8988T (cell line): ENCODE data around the gene PAK1.

Experiments
- DNase-seq: peaks from one replicate; pipeline ENCODE4 v3.0.0; 2011

The PAK1 gene

GRCh38 chr11:77353131-77353530, 120.8 kb downstream of the PAK1 start:
- no peak for DNase-seq

DNA sequence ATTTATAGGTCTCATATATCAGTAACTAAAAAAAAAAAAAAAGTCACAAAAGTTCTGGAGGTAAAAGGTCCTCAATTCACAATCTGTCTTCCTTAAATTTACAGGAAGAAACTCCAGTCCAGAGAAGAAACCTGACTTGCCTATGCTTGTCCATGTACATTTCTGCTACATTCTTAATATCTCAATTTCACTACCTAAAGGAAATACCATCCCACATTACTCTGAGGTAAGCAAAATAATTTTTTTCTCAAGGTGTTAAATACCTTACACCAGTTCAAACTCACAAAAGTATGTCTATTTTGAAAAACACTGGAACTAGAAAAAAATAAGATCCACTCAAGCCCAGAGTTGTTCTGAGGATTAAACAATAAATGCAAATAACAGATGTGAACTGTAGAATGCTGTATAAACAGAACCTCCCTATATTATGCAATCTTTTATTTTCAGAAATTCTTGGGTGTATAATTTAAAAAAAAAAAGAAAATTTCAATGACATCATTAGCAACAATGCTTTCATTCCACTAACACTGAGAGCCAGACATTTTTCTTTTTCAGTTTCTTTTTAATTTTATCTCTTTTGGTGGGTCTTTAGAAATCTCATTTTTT, 122.5 kb downstream of the PAK1 start:
- no peak for DNase-seq

DNA sequence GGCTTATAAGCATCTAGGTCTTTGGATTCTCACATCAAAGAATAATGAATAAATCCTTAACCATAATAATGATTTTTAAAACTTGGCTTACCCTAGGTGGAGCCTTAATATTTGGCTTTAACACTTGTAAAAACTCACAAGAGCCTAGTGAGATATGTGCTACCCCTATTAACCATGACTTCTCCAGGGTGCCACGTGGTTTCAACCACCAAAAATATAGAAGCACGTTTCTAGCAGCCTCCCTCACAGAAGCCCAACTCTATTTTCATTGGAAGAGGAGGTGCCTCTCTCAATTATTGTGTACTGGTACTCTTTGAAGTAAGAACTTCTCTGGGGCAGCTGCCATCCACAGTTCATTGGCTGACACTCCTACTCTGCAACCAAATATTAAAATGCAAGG, 125.9 kb downstream of the PAK1 start:
- DNase-seq, result no peak

DNA sequence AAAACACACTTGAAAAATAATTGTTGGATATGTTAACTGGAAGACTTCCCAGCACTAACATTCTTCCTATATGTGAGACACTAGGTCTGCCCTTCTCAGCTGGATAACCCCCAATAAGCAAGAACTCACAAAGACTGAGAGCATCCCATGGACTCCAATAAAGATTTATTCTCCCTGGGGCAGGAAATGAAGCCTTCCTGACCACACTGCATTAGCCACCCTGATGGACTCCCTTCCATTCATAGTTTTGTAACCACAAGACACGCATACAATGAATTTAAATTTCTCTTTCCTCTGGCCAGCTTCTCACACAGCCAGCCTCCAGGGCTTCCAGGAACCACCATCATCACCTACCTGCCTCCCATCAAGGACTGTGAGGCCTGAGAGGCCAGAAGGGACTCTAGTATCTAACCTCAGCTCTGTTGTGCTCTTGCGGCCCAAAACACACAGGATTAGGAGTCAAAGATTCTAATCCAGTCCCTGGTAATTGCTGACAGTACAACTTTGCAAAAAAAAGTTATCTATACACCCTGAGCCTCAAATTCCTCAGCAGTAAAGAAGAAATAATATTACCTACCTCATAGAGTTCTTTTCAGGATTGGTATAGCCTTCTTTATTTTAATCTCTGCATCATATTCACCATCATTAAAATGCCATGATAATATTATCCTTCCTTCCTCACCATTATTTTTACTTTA, 126.8 kb downstream of the PAK1 start:
- no peak for DNase-seq

DNA sequence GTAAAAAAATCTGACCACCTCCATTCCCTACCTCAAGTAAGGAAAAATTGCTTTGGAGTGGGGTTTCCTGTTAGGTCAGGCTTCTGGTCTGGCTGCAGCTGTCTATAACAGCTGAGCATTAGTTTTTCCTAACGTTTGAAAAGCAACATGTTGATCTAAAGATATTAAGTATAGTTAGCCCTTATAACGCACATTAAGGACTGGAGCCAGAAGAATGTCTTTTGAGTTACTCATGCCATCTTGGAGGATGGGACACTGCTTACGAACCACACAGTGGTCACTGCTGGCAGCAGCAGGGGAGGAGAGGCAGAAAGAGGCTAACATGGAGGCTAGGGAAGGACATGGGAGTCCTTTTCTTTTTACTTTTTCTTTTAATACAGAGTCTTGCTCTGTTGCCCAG, 128.3 kb downstream of the PAK1 start:
- DNase-seq, result no peak

GRCh38 chr11:77340501-77340900, 133.4 kb downstream of the PAK1 start:
- no peak for DNase-seq

DNA sequence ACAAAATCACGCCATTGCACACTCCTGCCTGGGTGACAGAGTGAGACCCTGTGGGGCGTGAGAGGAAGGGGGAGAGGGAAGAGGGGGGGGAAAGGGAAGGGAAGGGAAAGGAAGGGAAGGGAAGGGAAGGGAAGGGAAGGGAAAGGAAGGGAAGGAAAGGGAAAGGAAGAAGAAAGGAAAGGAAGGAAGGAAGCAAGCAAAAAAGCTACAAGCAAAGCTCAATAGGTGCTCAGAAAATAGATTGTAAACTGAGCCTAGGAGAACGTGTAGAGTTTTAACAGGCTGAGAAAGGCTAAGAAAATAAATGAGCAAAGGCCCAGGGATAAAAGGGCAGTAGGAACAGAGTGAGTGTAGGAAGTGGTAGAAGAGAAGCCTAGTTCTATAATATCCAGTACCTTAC, 141.6 kb downstream of the PAK1 start:
- no peak for DNase-seq

DNA sequence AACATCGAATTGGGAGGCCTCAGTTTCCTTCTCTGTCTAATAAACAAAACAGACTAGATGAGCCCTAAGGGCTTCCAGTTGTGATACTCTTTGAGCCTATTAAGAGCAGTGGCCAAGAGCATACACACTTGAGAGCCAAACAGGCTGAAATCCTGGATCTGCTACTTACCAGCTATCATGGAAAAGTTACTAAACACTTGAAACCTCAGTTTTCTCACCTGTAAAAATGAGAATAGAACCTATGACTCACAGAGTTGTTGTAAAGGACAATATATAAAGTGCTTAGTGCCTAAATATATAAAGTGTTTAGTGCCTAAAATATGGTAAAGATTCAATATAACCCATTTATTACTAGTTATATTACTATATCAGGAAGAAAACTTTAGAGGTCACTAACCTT, 148.7 kb downstream of the PAK1 start:
- no peak for DNase-seq

GRCh38 chr11:77324508-77324907, 149.4 kb downstream of the PAK1 start:
- no peak for DNase-seq

DNA sequence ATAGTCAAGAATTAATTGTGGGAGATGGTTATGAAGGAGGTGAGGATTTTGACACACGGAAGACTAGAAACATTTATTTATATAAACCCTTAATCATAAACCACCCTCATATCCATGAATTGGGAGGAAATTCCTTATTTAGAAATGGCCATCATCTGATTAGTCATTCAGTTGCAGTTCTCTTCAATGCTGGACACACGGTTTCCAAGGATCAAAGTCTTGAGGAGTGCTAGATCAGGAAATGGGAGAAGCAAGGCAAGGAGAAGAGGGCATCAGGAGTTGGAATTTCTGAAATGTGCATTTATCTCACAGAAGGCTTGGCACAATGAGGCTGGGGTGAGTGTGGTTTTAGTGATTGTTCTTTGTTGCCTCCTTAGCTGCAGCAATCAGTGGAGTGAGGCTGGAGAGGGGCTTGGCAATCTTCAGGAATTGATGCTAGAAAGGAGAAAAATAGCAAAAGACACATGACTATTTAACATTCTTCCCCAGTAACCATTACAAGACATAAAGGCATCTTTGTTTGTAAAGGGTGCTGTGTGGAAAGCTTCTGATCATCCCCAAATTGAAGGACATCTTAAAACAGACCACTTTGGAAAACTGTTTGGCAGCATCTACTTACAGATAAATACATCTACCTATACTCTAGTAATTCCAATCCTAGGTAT, 150.8 kb downstream of the PAK1 start:
- no peak for DNase-seq

GRCh38 chr11:77322506-77322905, 151.4 kb downstream of the PAK1 start:
- DNase-seq, result no peak

GRCh38 chr11:77320351-77320750, 153.5 kb downstream of the PAK1 start:
- DNase-seq, result no peak

DNA sequence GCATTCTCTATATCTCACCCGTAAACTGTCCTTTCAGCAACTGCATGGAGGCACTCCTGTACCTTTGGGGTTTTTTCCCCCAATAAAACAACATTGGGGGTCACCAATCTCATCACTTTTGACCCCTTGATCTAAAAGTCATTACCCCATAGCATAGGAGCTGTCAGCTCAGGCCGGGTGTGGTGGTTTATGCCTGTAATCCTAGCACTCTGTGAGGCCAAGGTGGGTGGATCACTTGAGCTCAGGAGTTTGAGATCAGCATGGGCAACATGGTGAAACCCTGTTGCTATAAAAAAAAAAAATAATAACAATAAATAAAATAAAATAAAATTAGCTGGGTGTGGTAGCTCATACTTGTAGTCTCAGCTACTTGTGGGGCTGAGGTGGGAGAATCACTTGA, 155.3 kb downstream of the PAK1 start:
- no peak for DNase-seq

DNA sequence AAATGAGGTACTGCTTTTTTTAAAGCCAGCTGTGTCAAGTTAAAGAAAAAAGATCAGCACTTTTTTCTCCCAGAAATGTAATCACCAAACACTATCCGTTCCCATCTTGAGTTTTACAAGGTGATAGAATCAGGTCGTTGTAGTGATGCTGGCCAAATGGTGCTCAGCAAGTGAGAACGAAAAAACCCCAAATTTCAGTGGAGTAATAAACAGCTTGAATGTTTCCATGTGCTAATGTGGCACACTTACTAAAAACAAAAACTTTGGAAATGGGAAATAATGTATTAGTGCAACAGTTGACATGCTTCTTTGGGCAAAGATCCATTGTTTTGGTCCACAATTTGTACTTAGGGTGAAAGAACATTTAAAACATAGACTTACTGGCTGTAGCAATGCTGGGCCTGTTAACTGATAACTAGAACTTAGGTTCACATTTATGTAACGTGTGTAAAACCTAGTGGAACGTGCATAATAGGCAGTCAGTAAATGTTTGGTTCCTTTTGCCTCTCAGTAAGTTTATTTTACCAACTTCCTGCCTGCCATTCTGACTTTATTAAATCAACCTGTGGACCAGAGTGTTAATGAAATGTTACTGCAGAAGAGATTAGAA, 157.1 kb downstream of the PAK1 start:
- DNase-seq, result no peak

DNA sequence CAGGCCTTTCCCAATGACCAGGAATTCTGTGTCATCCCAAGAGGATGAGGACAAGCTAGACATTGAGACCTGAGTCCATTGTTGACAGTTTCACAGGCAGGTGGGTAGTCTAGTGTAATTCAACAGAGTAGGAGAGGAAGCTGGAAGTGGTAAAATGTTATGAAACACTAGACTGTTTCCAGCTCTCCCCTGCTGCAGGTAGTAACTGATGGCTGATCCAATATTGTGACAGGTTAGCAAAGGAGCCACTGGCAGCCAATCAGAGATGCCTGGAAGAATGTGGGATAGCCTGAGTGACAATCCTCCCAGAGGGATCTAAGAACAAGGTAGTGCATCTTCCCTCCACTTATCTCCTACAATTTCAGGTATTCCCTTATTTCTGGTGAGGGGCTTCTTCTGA, 161.8 kb downstream of the PAK1 start:
- no peak for DNase-seq

DNA sequence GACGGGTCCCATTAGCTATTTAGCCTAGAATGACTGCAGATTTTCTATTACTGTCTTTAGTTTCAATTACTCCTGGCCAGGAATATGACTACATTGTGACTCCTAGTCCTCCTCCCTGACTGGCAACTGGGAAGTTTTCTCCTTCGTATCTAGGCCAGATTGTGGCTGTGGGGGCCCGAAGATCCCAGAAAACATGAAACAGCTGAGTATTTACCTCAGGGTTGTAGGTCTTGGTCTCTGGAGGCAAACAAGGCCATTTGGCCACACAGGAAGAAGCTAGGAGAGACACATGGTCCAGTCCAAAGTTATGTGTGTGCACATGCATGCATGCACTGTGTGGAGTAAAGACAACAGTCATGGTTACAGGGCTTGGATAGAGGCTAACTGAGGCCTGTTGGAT, 162.2 kb downstream of the PAK1 start:
- no peak for DNase-seq

DNA sequence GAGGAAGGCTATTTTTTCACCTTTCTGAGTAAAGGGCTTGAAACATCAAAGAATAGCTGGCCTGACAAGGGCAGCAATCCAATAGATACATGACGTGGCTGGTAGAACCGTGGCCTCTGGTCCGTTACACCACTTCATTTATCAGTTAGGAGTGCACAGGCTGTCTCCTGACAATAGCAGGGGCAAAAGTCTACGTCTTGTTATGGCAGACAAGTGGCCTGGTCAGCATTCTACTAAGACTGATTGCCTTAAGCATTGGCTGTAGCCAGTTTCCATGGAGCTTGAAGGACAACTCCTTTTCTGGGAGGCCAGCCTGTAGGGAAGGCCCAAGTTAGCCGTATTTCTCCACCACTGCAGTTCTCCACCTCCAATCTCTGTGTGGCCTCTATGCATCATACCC, 163.2 kb downstream of the PAK1 start:
- DNase-seq, result no peak

DNA sequence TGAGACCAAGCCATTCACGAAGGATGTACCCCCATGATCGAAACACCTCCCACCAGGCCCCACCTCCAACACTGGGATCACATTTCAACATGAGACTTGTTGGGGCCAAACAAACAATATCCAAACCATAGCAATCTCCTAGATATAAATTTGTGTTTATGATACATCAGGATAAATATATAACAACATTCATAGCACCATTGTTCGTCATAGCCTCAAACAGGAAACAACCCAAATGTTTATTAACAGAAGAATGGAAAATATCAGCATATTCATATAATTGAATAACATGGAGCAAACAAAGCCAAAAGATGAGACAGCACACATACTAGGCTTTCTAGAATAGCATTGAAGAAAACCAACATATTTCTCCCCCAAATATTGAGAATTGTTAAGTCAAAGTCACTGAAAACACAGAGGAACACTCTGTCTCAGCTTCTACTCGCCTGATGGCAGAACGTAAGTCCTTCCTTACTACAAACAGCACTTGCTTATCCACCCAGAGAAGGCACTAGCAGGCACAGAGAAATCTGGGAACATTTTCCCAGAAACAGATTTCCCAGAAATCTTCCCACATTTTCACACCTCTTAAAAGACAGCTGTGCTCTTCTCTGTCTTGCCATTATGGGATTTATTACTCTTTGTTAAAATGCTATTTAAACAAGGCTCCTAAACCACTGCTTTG, 164.4 kb downstream of the PAK1 start:
- no peak for DNase-seq

DNA sequence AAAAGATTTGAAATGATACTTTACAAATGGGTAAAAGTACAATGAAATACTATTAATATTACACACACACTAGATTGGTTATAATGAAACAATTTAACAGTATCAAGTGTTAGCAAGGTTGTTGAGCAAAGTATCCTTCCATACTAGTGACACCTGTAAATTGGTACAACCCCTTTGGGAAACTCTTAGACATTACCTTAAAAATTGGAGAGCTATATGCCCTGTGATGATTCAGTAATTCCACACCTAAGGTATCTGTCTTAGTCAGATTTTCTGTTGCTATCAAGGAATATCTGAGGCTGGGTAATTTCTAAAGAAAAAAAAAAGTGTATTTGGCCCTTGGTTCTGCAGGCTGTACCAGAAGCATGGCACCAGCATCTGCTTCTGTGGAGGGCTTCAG, 165.1 kb downstream of the PAK1 start:
- DNase-seq, result no peak

DNA sequence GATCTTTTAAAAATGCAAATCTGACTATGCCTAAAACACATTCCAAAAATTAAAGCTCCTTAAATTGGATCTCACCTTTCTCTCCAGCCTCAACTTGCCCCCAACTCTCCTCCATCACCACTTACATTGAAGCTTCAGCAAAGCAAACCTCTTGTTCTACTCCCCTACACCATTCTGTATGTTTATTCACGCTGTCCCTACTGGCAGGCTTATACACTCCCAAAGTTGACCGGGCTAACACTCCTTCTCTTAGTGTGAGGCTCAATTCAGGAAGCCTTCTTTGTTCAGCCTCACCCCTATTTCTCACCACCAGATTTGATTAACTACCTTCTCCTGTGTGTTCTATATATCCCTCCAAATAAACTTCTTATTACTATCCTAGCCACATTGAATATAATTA, 170.6 kb downstream of the PAK1 start:
- no peak for DNase-seq

DNA sequence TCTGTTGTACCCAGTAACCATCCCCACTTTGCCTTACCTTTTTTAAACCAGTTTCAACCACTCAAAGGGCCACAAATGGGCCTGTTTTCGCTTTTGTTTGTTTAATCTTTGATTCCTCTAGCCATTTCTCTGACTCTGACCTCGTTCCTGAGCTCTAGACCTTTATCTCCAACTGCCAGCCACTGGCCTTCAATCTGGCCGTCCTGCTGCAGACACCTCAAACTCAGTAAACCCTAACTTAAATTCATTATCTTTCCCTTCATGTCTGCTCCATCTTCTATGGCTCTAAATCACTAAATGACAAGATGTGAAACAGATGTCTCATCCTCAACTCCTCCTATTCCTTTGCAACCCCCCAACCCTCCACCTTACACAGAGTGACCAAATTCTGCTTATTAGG, 171.1 kb downstream of the PAK1 start:
- DNase-seq, result no peak

DNA sequence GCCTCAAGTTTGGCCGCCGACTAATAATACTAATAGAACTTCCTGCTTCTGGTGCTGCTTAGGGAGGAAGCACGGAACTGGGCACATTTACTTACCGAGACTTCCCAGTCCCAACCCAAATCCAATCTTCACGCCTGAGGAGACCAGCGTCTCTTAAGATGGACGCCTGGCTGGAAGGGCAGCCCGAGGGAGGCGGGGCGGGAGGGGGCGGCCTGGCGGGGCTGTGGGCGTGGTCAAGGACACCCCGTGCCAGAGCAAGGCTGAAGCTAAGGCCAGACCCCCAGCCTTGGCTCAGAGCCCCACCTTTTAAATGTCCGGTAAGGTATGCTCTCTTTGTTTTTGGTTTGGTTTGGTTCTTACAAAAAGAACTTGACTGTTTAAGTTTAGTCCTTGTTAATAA, 172.4 kb downstream of the PAK1 start, which contains the start of gene GDPD4:
GDPD4 (minus strand) TSS at position 177 of the 400 bp plus-strand sequence. CDS start 16,549 bp downstream, outside the sequence.
- DNase-seq, result no peak

- DNase-seq, result no peak
Observed at GRCh38 chr11:77300695-77301094, 173.2 kb downstream of the PAK1 start.
